GM12864 (cell line): Measurements from ENCODE around the gene C9orf50.
A peak's percentile ranks its signal among the peaks of the same experiment; 100 is the strongest.

Experiments
- DNase-seq: peaks from one replicate; pipeline ENCODE4 v3.0.0-alpha.2; 2011; ENCODE audit warnings: low read depth
- H3K4me3 ChIP-seq: 2 replicates; pipeline ENCODE4 v1.5.1; 2011; ENCODE audit warnings: mild to moderate bottlenecking, low read depth, low read length, control low read depth
- CTCF ChIP-seq: IDR thresholded peaks from 2 replicates; pipeline ENCODE4 v1.5.1; 2011; ENCODE audit warnings: low read depth, mild to moderate bottlenecking, moderate library complexity, low read length, control low read depth, inconsistent platforms; ENCODE audit errors: missing control alignments

The C9orf50 gene

GRCh38 chr9:129569502-129570449 is 51.1 kb downstream of the C9orf50 start:
- no peak overlapping the region for H3K4me3 ChIP-seq
- no peak for DNase-seq
- peak; percentile 28 for TF ChIP-seq CTCF

- no peak for TF ChIP-seq CTCF
- H3K4me3 ChIP-seq, result no peak overlapping the region
- DNase-seq, result no peak
Observed at GRCh38 chr9:129568560-129569501, 52.1 kb downstream of the C9orf50 start.

- H3K4me3 ChIP-seq, result no peak overlapping the region
- TF ChIP-seq CTCF, result no peak
- DNase-seq, result no peak
Observed at GRCh38 chr9:129567842-129568559, 52.9 kb downstream of the C9orf50 start.

- TF ChIP-seq CTCF, result no peak
- no peak for DNase-seq
- no peak overlapping the region for H3K4me3 ChIP-seq
Observed at GRCh38 chr9:129567329-129567728, 53.6 kb downstream of the C9orf50 start.

- no peak overlapping the region for H3K4me3 ChIP-seq
- DNase-seq, result no peak
- TF ChIP-seq CTCF, result no peak
Observed at GRCh38 chr9:129566563-129567266, 54.2 kb downstream of the C9orf50 start.

GRCh38 chr9:129562917-129563316 is 58.0 kb downstream of the C9orf50 start:
- no peak for DNase-seq
- TF ChIP-seq CTCF, result no peak
- no peak overlapping the region for H3K4me3 ChIP-seq
